Hematopoietic multipotent progenitor cell treated with erythropoietin and hydrocortisone succinate and interleukin-3 and kit ligand, for 6 days (in vitro differentiated cells): ENCODE data around the gene ZNF778.
"Not testable (repeated sequence)": the region's sequence is repeated elsewhere in the genome, so short reads cannot be mapped to it uniquely, and the experiment has no call there.

ENCODE experiments used
- DNase-seq: peaks from one replicate; pipeline ENCODE4 v3.0.0-alpha.2; 2015

The ZNF778 gene

DNA sequence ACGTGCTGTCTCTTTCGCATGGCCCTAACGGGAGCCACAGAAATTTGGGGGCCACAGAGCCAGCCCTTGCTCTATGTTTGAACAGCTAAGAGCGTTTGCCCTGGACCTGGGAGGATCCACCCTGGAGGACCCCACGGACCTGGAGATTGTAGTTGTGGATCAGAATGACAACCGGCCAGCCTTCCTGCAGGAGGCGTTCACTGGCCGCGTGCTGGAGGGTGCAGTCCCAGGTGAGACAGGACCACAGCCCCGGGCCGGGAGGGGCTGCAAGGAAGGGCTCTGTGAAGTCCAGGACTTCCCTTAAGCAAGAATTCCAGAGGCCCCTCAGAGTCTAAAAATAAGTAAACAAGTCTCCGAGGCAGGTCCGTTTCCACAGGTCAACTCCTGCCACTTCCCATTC is 34.0 kb upstream of the ZNF778 start:
- no peak for DNase-seq

DNA sequence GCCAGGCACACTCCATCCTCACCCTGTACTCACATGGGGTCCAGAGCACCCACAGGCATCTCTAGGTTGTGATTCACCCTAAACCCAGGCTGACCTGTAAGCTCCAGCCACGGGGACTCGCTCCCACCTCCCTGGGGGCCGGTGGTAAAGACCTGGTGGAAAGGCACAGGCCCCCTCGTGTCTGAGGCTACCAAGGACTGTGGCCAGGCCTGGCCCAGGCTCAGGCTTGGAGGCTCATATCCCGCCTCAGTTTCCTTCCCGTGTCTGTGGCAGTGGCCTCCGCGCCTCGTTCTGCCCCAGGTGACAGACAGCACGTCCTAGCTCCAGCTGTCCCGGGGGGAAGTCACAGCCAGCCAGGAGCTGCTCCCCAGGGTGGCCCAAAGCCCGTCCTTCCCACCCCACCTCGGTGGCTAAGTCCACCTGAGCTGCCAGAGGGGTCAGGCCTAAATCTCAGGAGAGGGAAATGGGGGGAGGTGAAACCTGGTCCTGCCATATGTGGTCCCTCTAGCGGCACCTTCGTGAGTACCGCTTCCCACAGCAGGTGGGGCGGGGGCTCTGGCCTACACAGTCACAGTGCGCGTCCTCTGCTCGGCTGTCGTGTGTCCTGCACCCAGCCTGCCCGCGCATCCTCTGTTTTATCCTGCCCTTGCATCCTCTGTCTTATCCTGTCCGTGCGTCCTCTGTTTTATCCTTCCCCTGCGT is 33.4 kb upstream of the ZNF778 start:
- DNase-seq: no peak

DNA sequence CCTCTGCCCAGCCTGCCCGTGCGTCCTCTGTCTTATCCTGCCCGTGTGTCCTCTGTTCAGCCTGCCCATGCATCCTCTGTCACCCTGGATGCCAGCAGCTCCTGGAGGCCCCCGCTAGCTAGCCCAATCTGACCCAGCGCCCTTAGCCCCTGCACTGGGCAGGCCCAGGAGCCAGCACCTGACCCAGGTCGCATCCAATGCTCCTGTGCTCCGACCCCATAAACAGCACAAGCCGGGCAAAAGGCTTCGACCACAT is 32.9 kb upstream of the ZNF778 start:
- DNase-seq: no peak

- DNase-seq: peak; percentile 47
Observed at GRCh38 chr16:89184933-89185794, 32.3 kb upstream of the ZNF778 start.

DNA sequence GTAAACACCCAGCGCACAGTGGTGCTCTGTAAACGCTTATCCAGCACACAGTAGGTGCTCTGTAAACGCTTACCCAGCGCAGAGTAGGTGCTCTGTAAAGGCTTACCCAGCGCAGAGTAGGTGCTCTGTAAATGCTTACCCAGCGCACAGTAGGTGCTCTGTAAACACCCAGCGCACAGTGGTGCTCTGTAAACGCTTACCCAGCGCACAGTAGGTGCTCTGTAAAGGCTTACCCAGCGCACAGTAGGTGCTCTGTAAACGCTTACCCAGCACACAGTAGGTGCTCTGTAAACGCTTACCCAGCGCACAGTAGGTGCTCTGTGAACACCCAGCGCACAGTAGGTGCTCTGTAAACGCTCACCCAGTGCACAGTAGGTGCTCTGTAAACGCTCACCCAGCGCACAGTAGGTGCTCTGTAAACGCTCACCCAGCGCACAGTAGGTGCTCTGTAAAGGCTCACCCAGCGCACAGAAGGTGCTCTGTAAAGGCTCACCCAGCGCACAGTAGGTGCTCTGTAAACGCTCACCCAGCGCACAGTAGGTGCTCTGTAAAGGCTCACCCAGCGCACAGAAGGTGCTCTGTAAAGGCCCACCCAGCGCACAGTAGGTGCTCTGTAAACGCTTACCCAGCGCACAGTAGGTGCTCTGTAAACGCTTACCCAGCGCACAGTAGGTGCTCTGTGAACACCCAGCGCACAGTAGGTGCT is 31.5 kb upstream of the ZNF778 start:
- DNase-seq: not testable (repeated sequence)

DNA sequence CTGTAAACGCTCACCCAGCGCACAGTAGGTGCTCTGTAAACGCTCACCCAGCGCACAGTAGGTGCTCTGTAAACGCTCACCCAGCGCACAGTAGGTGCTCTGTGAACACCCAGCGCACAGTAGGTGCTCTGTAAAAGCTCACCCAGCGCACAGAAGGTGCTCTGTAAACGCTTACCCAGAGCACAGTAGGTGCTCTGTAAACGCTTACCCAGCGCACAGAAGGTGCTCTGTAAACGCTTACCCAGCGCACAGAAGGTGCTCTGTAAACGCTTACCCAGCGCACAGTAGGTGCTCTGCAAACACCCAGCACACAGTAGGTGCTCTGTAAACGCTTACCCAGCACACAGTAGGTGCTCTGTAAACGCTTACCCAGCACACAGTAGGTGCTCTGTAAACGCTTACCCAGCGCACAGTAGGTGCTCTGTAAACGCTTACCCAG is 30.9 kb upstream of the ZNF778 start:
- not testable (repeated sequence) for DNase-seq

DNA sequence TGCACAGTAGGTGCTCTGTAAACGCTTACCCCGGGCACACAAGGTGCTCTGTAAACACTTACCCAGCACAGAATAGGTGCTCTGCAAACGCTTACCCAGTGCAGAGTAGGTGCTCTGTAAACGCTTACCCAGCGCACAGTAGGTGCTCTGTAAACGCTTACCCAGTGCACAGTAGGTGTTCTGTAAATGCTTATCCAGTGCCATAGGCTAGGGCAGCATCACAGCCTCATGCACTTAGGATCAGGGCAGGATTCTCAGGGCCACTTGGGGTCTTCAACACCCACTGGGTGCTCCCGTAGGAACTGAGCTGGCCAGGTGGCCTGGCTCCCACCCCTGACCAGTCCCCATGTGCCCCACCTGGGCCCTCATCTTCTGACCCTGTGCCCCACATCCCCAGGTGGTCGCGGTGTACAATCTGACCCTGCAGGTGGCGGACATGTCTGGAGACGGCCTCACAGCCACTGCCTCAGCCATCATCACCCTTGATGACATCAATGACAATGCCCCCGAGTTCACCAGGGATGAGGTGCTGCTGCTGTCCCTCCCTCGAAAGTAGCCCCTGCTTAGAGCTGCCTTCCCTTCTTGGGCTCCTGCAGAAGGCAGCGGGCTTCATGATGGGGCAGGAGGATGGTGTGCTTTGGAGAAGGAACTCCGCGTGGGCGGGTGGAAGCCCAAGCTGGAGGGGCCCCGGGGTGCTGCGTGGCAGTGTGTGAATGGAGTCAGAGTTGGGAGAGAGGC is 30.3 kb upstream of the ZNF778 start:
- DNase-seq: peak; percentile 62

- no peak for DNase-seq
Observed at GRCh38 chr16:89187770-89188392, 29.6 kb upstream of the ZNF778 start.

DNA sequence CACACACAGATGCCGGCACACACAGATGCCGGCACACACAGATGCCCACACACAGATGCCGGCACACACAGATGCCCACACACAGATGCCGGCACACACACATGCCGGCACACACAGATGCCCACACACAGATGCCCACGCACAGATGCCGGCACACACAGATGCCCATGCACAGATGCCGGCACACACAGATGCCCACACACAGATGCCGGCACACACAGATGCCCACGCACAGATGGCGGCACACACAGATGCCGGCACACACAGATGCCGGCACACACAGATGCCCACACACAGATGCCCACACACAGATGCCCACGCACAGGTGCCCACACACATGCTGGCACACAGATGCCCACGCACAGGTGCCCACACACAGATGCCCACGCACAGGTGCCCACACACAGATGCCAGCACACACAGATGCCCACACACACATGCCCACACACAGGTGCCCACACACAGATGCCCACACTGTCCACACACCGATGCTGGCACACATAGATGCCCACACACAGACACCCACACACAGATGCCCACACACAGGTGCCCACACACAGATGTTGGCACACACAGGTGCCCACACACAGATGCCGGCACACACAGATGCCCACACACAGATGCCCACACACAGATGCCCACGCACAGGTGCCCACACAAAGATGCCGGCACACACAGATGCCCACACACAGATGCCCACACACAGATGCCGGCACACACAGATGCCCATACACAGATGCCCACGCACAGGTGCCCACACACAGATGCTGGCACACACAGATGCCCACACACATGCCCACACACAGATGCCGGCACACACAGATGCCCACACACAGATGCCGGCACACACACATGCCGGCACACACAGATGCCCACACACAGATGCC is 28.8 kb upstream of the ZNF778 start:
- DNase-seq: not testable (repeated sequence)

DNA sequence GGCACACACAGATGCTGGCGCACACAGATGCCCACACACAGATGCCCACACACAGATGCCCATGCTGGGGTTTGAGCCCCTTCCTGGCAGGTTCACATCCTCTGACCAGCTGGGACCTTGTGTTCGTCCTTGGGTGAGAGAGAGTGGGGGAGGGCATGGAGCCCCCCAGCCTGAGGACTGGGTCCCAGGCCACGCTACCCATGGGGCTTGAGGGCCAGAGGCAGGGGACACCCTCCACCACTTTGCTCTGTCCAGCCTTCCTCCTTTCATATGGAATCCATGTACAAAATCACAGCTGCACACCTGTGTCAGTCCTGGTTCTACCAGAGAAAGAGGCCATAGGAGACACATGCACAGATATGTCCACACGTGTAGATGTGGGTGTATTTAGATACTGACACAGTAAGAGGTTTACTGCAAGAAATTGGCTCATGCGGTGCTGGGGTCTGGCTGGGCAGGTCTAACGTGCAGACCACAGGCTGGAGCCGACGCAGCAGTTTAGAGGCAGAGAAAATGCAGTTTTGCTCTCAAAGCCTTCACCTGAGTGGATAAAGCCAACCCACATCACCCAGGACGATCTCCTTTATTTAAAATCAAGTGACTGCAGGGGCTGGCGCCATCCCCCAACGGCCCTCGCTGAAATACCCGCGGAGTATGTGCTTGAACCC is 28.0 kb upstream of the ZNF778 start:
- no peak for DNase-seq

- DNase-seq: no peak
Observed at GRCh38 chr16:89190150-89190958, 27.1 kb upstream of the ZNF778 start.

DNA sequence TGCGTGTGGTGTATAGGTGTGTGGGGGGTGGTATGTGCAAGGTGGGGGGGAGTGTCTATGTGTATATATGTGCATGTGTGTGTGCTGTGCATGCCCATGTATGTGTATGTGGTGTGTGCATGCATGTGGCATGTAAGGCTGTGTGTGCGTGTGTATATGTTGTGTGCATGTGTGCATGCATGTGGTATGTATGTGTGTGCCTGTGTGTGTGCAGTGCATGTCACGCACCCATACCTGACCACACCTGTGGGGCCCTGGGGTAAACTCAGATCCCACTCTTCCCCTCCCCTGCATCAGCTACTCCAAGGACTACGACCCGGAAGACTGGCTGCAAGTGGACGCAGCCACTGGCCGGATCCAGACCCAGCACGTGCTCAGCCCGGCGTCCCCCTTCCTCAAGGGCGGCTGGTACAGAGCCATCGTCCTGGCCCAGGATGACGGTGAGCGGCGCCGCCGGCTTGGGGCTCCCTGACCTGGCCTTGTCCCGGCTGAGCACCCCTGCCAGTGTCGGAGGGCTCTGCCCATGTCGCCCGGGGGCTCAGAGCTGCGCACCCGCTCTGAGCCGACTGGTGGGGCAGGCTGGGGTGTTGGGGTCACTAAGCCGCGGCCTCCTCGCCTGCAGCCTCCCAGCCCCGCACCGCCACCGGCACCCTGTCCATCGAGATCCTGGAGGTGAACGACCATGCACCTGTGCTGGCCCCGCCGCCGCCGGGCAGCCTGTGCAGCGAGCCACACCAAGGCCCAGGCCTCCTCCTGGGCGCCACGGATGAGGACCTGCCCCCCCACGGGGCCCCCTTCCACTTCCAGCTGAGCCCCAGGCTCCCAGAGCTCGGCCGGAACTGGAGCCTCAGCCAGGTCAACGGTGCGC is 26.2 kb upstream of the ZNF778 start:
- no peak for DNase-seq

DNA sequence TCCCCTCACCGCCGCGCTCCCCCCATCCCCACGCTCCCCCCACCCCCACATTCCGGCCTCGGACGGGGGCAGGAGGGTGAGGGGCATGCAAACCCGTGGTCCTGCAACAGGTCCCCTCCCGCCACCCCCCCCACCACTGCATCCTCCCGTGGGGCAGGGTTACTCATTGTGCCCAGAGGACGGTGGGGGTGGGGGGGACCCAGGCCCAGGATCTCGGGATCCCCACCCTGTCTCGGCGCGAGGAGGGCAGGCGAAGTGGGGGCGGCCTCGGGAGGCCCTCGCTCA is 25.7 kb upstream of the ZNF778 start:
- no peak for DNase-seq

GRCh38 chr16:89192186-89192955 is 25.1 kb upstream of the ZNF778 start:
- DNase-seq: peak; percentile 77

DNA sequence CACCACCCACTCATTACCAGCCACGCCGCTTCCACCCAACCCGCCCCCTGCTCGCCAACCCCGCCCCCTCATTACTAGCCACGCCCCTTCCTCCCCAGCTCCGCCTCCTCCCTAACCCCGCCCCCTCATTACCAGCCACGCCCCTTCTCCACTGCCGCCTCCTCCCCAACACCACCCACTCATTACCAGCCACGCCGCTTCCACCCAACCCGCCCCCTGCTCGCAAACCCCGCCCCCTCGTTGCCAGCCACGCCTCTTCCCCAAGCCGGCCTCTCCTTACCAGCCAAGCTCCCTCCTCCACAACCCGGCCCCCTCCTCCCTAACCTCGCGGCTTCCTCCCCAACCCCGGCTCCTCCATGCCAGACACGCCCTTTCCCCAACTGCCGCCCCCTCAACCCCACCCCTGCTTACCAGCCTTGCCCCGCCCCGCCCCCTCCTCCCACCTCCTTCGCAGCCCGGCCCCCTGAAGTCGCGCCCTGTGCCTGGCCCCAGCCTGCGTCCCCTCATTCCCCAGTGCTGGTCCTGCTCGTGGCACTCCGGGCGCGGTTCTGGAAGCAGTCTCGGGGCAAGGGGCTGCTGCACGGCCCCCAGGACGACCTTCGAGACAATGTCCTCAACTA is 24.4 kb upstream of the ZNF778 start:
- DNase-seq: peak; percentile 65

DNA sequence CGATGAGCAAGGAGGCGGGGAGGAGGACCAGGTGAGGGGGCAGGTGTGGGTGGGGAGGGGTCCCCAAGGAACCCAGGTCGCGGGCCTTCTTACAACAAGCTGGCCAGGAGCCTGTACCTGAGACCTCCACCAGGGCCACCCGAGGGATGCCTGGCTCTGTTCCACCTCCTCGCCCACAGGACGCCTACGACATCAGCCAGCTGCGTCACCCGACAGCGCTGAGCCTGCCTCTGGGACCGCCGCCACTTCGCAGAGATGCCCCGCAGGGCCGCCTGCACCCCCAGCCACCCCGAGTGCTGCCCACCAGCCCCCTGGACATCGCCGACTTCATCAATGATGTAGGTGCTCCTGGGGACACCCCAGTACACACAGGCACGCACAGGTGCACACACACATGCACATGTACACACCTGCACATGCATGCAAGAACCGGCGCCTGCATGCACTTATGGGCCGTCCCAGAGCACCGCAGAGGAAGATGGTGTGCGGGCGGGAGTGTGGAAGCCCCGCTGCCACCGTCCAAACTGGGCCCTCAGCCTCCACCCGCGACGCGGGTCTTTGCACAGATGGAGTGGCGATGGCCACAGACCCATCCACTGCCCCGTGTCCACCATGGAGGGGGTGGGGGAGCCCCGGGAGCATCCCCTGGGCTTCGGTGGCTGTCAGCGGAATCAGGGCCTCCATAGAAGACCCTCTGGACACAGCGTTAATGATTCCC is 23.8 kb upstream of the ZNF778 start:
- no peak for DNase-seq
